ENCODE data around the gene TCF4. TPM values are rescaled to one million over a fixed set of nuclear protein-coding genes. Genes with fewer than 3 reads are reported as not detected.

Gene TCF4
- total RNA-seq, 1 experiment from 2014 or later, result 143 TPM

- no TSS peak for BruUV-seq (replicated peaks)
- Histone ChIP-seq H3K9me3 (ENCODE audit: low read depth, low read length, poor library complexity, severe bottlenecking) (no peaks in the 10 kb centered on the region), H3K4me3 (ENCODE audit: low read depth, low read length, poor library complexity, severe bottlenecking) (no peak overlapping the region), H3K27me3 (replicated peaks; ENCODE audit: insufficient read depth, low read depth, low read length, poor library complexity) (no peaks in the 10 kb centered on the region), H3K36me3 (ENCODE audit: insufficient read depth, low read length, poor library complexity, severe bottlenecking) (peaks cover 67% of the 10 kb centered on the region), H3K27ac (ENCODE audit: low read depth, low read length, poor library complexity, severe bottlenecking) (peak overlapping the region; percentile 14), H3K4me1 (ENCODE audit: insufficient read depth, low read length, poor library complexity, severe bottlenecking) (peaks cover 45% of the 10 kb centered on the region)
- intact Hi-C loops (cut with micrococcal nuclease; ENCODE audit: unreplicated experiment), result no loop called here
- no peak for DNase-seq (ENCODE audit: low spot score)
- TF ChIP-seq EZH2 (IDR thresholded peaks at IDR 0.05; ENCODE audit: borderline replicate concordance, low read depth, low read length, poor library complexity, severe bottlenecking), result no peak
- TF ChIP-seq CTCF (conservative IDR thresholded peaks at IDR 0.05; ENCODE audit: low read depth, low read length), result no peak
- POLR2A ChIA-PET (ENCODE audit: low non-redundant PET), result no interaction called here
- CTCF ChIA-PET, result no interaction called here
Observed at GRCh38 chr18:55268151-55268601, 319.8 kb downstream of the TCF4 start.

GRCh38 chr18:55266981-55267380 lies 321.0 kb downstream of the TCF4 start:
- H3K27me3 ChIP-seq (replicated peaks; ENCODE audit: insufficient read depth, low read depth, low read length, poor library complexity), result no peaks in the 10 kb centered on the region
- DNase-seq (ENCODE audit: low spot score), result no peak
- H3K36me3 ChIP-seq (ENCODE audit: insufficient read depth, low read length, poor library complexity, severe bottlenecking), result peaks cover 68% of the 10 kb centered on the region
- H3K27ac ChIP-seq (ENCODE audit: low read depth, low read length, poor library complexity, severe bottlenecking), result peak overlapping the region; percentile 8
- no peak overlapping the region for H3K4me3 ChIP-seq (ENCODE audit: low read depth, low read length, poor library complexity, severe bottlenecking)
- peaks cover 45% of the 10 kb centered on the region for H3K4me1 ChIP-seq (ENCODE audit: insufficient read depth, low read length, poor library complexity, severe bottlenecking)
- ChIA-PET POLR2A (ENCODE audit: low non-redundant PET) (no interaction called here), CTCF (no interaction called here)
- TF ChIP-seq CTCF (conservative IDR thresholded peaks at IDR 0.05; ENCODE audit: low read depth, low read length) (no peak), EZH2 (IDR thresholded peaks at IDR 0.05; ENCODE audit: borderline replicate concordance, low read depth, low read length, poor library complexity, severe bottlenecking) (no peak)
- no TSS peak for BruUV-seq (replicated peaks)
- intact Hi-C loops (cut with micrococcal nuclease; ENCODE audit: unreplicated experiment), result no loop called here
- no peaks in the 10 kb centered on the region for H3K9me3 ChIP-seq (ENCODE audit: low read depth, low read length, poor library complexity, severe bottlenecking)

- BruUV-seq (replicated peaks), result no TSS peak
- H3K27me3 ChIP-seq (replicated peaks; ENCODE audit: insufficient read depth, low read depth, low read length, poor library complexity), result no peaks in the 10 kb centered on the region
- CTCF ChIA-PET, result no interaction called here
- peak overlapping the region; percentile 8 for H3K27ac ChIP-seq (ENCODE audit: low read depth, low read length, poor library complexity, severe bottlenecking)
- no peaks in the 10 kb centered on the region for H3K9me3 ChIP-seq (ENCODE audit: low read depth, low read length, poor library complexity, severe bottlenecking)
- TF ChIP-seq EZH2 (IDR thresholded peaks at IDR 0.05; ENCODE audit: borderline replicate concordance, low read depth, low read length, poor library complexity, severe bottlenecking) (no peak), CTCF (conservative IDR thresholded peaks at IDR 0.05; ENCODE audit: low read depth, low read length) (no peak)
- intact Hi-C loops (cut with micrococcal nuclease; ENCODE audit: unreplicated experiment), result no loop called here
- H3K4me1 ChIP-seq (ENCODE audit: insufficient read depth, low read length, poor library complexity, severe bottlenecking), result peaks cover 45% of the 10 kb centered on the region
- POLR2A ChIA-PET (ENCODE audit: low non-redundant PET), result no interaction called here
- peak; percentile 62 for DNase-seq (ENCODE audit: low spot score)
- peaks cover 77% of the 10 kb centered on the region for H3K36me3 ChIP-seq (ENCODE audit: insufficient read depth, low read length, poor library complexity, severe bottlenecking)
- no peak overlapping the region for H3K4me3 ChIP-seq (ENCODE audit: low read depth, low read length, poor library complexity, severe bottlenecking)
Observed at GRCh38 chr18:55265984-55266383, 322.0 kb downstream of the TCF4 start.

Measured in A673 (cell line).